GM12878 (cell line): Measurements from ENCODE around the gene TCP11. TPM values are rescaled to one million over a fixed set of nuclear protein-coding genes. Genes with fewer than 3 reads are reported as not detected.

Source experiments
- ATAC-seq: fragments of 200-7000 bp; cut with Tn5 transposase; 3 replicates; pipeline ENCODE4 v1.9.1; 2020; ENCODE audit warnings: mild to moderate bottlenecking, moderate library complexity
- BruUV-seq: library from RNA; stranded (reverse); fragments of 400-500 nt; replicated peaks from 2 replicates; lab custom pipeline; 2021; lab: Mats Ljungman, UMichigan
- CTCF ChIA-PET: fragments of 300-600 bp; sonication (Branson Sonifier 250); formaldehyde crosslinking; extraction: SDS; loops from one replicate; lab custom pipeline; 2021; ENCODE audit warnings: inconsistent platforms; lab: Yijun Ruan, JAX
- POLR2A ChIA-PET: fragments of 350-600 bp; formaldehyde crosslinking; extraction: SDS; loops from one replicate; lab custom pipeline; 2021; ENCODE audit warnings: inconsistent platforms; lab: Charles Lee
- RAD21 ChIA-PET: fragments of 300-600 bp; sonication (Branson Sonifier 250); formaldehyde crosslinking; loops from one replicate; lab custom pipeline; 2023; ENCODE audit warnings: antibody characterized with exemption; ENCODE audit not compliant: unreplicated experiment; lab: Charles Lee
- SMC1A ChIA-PET: fragments of 300-600 bp; sonication (Branson Sonifier 250); formaldehyde crosslinking; loops from one replicate; lab custom pipeline; 2023; ENCODE audit not compliant: unreplicated experiment, uncharacterized antibody; lab: Charles Lee
- DNase-seq: peaks from one replicate; pipeline ENCODE4 v3.0.0-alpha.2; 2011; ENCODE audit warnings: low read depth, low spot score
- FAIRE-seq: peaks from 3 replicates; lab custom pipeline; 2011; peaks lifted over from hg19 to GRCh38; lab: Jason Lieb, UNC
- H2AFZ ChIP-seq: 2 replicates; pipeline ENCODE4 v1.6.0; 2011; ENCODE audit warnings: low read depth, low read length, control low read depth; ENCODE audit not compliant: control insufficient read depth
- H3K27ac ChIP-seq: 2 replicates; pipeline ENCODE4 v1.5.1; 2011; ENCODE audit warnings: control low read depth; ENCODE audit not compliant: control insufficient read depth, insufficient read depth
- H3K27me3 ChIP-seq, 2 experiments: replicated peaks in 1 of 2; 2 replicates each; pipeline versions ENCODE4 v1.6.0 to v1.6.1; 2011; ENCODE audit warnings: low read length in 1 of 2; ENCODE audit not compliant: control insufficient read depth in 2 of 2, insufficient read depth in 2 of 2
- H3K36me3 ChIP-seq, 2 experiments: 2 replicates each; pipeline ENCODE4 v1.5.1; 2011; ENCODE audit warnings: low read length in 1 of 2; ENCODE audit not compliant: control insufficient read depth in 2 of 2, insufficient read depth in 2 of 2
- H3K4me1 ChIP-seq: 2 replicates; pipeline ENCODE4 v1.6.1; 2011; ENCODE audit warnings: mild to moderate bottlenecking, low read length, moderate library complexity, mixed read lengths; ENCODE audit not compliant: control insufficient read depth, insufficient read depth
- H3K4me2 ChIP-seq: 2 replicates; pipeline ENCODE4 v1.6.0; 2011; ENCODE audit warnings: control low read depth; ENCODE audit not compliant: control insufficient read depth, insufficient read depth
- H3K4me3 ChIP-seq: fragments of 200-600 bp; sonication (generic); 2 replicates; pipeline ENCODE4 v1.5.1; 2016
- H3K79me2 ChIP-seq: 2 replicates; pipeline ENCODE4 v1.6.0; 2011; ENCODE audit warnings: low read length; ENCODE audit not compliant: control insufficient read depth, insufficient read depth
- H3K9ac ChIP-seq: 2 replicates; pipeline ENCODE4 v1.8.0; 2011; ENCODE audit warnings: low read length, control low read depth, mixed read lengths; ENCODE audit not compliant: control insufficient read depth, insufficient read depth
- H3K9me3 ChIP-seq: replicated peaks from 3 replicates; pipeline ENCODE4 v1.5.1; 2011; ENCODE audit warnings: mild to moderate bottlenecking, low read length; ENCODE audit not compliant: control insufficient read depth, insufficient read depth
- H4K20me1 ChIP-seq: 2 replicates; pipeline ENCODE4 v1.6.0; 2011; ENCODE audit not compliant: control insufficient read depth, insufficient read depth
- CBX3 ChIP-seq: fragments of 200-600 bp; sonication (generic); IDR thresholded peaks from 2 replicates; pipeline ENCODE4 v1.6.1; 2016; ENCODE audit warnings: low read depth, borderline replicate concordance
- CHD4 ChIP-seq: fragments of 200-600 bp; sonication (generic); IDR thresholded peaks from 2 replicates; pipeline ENCODE4 v1.6.1; 2016; ENCODE audit warnings: mild to moderate bottlenecking
- CUX1 ChIP-seq: IDR thresholded peaks from 2 replicates; pipeline ENCODE4 v1.6.1; 2012; ENCODE audit warnings: improper control_type of control experiment, low read depth, low read length; ENCODE audit not compliant: insufficient replicate concordance
- E4F1 ChIP-seq: fragments of 450-650 bp; IDR thresholded peaks from 2 replicates; pipeline ENCODE4 v1.6.1; 2018; ENCODE audit warnings: borderline replicate concordance, mild to moderate bottlenecking; ENCODE audit not compliant: partially characterized antibody
- GATAD2B ChIP-seq: fragments of 450-650 bp; conservative IDR thresholded peaks from 2 replicates; pipeline ENCODE4 v1.6.1; 2017; ENCODE audit warnings: low read depth, mild to moderate bottlenecking, moderate library complexity
- IKZF2 ChIP-seq, 2 experiments: fragments of 450-650 bp; IDR thresholded peaks; 2 replicates each; pipeline ENCODE4 v1.6.1; 2017; ENCODE audit warnings: mild to moderate bottlenecking in 2 of 2, moderate library complexity in 2 of 2
- MEF2B ChIP-seq: fragments of 450-650 bp; IDR thresholded peaks from 2 replicates; pipeline ENCODE4 v1.6.1; 2018; ENCODE audit warnings: mild to moderate bottlenecking, moderate library complexity; ENCODE audit not compliant: partially characterized antibody, poor library complexity, severe bottlenecking
- PAX8 ChIP-seq: fragments of 450-650 bp; IDR thresholded peaks from 2 replicates; pipeline ENCODE4 v1.6.1; 2017; ENCODE audit warnings: mild to moderate bottlenecking, moderate library complexity
- RBBP5 ChIP-seq: fragments of 200-600 bp; sonication (generic); conservative IDR thresholded peaks from 2 replicates; pipeline ENCODE4 v1.6.1; 2016
- SREBF1 ChIP-seq: IDR thresholded peaks from 2 replicates; pipeline ENCODE4 v1.6.1; 2012; ENCODE audit warnings: mild to moderate bottlenecking, low read length
- TARDBP ChIP-seq: IDR thresholded peaks from 2 replicates; pipeline ENCODE4 v1.6.1; 2016; ENCODE audit warnings: borderline replicate concordance
- ZNF207 ChIP-seq: fragments of 450-650 bp; IDR thresholded peaks from 2 replicates; pipeline ENCODE4 v1.6.1; 2014; ENCODE audit warnings: antibody characterized with exemption, mild to moderate bottlenecking, borderline replicate concordance
- ZNF622 ChIP-seq: fragments of 450-650 bp; IDR thresholded peaks from 2 replicates; pipeline ENCODE4 v1.6.1; 2017; ENCODE audit warnings: mild to moderate bottlenecking, inconsistent platforms
- whole genome bisulfite sequencing: methylation state at CpG from one replicate; pipeline ENCODE4 v1.1.6; 2016; ENCODE audit warnings: low lambda C conversion rate; ENCODE audit not compliant: insufficient replicate concordance, insufficient coverage; ENCODE audit errors: missing lambda C conversion rate; 5-methylcytosine and 5-hydroxymethylcytosine counted together
- in situ Hi-C: fragments of 300-500 bp; cut with MboI; formaldehyde crosslinking; loops from 9 replicates; pipeline ENCODE4 v1.14.3; 2018; ENCODE audit warnings: mixed read lengths
- intact Hi-C: fragments of 100-400 bp; cut with micrococcal nuclease; formaldehyde crosslinking; loops from one replicate; pipeline ENCODE4 v1.14.2; 2022; ENCODE audit not compliant: unreplicated experiment
- polyA plus RNA-seq, 11 experiments: library from polyadenylated mRNA; depleted of rRNA in 4 of 11; unstranded in 6 of 11; stranded (reverse) in 5 of 11; fragments of >200 nt; fragmentation: Nextera tagmentation in 4 of 11; fragmentation: Illumina TruSeq in 1 of 11; extraction: Ambion mirVana in 4 of 11; extraction: Trizol in 1 of 11; gene quantifications; 1 replicate in 1 of 11; 2 replicates in 10 of 11; pipeline versions ENCODE4 v1.2.1 to v1.2.3, GENCODE V29; 2011 to 2016; ENCODE audit warnings: inconsistent platforms in 2 of 11, missing spikeins in 2 of 11, low read depth in 1 of 11
- total RNA-seq, 4 experiments: library from RNA; depleted of rRNA in 3 of 4; stranded (reverse); fragments of >200 nt in 3 of 4; fragmentation: Illumina TruSeq in 1 of 4; extraction: Trizol in 1 of 4; gene quantifications; 2 replicates each; pipeline versions ENCODE4 v1.2.1 to v1.2.3, GENCODE V29; 2013 to 2021
- TF ChIP-seq, protein P1 (sequence below): fragments of 450-650 bp; IDR thresholded peaks from 2 replicates; pipeline ENCODE4 v1.6.1; 2017; ENCODE audit warnings: mild to moderate bottlenecking
- TF ChIP-seq, protein P2 (sequence below): IDR thresholded peaks from 2 replicates; pipeline ENCODE4 v1.6.1; 2011; ENCODE audit warnings: mild to moderate bottlenecking, low read depth, low read length, moderate library complexity; ENCODE audit not compliant: insufficient replicate concordance

The TCP11 gene
- total and polyA plus RNA-seq, 10 of the 15 experiments (the other 5 are each of a cell fraction or from before 2014, with no cell fraction given), result not detected

DNA sequence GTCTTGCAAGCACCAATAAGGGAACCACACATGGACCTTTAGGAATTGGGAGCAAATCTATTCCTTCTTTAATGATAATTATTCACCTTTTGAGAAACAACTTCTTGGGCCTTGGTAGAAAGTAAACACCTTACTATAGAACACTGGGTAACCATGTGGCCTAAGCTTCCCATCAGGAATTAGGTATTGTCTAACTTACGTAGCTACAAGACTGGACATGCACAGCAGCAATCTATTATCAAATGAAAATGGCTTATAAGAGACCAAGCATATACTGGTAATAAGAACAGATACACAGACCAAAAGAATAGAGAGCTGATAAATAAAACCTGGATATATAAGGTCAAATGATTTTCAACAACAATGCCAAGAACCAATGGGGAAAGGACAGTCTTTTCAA, 16.8 kb downstream of the TCP11 start:
- ChIA-PET SMC1A (interaction anchor here (0.6 to 2.1 kb wide), 2 partner anchors 15 to 176 kb away, joined by 3 to 7 read pairs; no protein-coding TSS in a partner anchor), CTCF (interaction anchor here (1.1 to 1.6 kb wide), 2 partner anchors 15 to 116 kb away, joined by 3 to 6 read pairs; no protein-coding TSS in a partner anchor), POLR2A (no interaction called here), RAD21 (no interaction called here)
- no TSS peak for BruUV-seq
- no peak overlapping the region for H3K4me2 ChIP-seq
- intact Hi-C loops, result no loop called here
- FAIRE-seq, result no peak
- no peaks in the 10 kb centered on the region for H3K79me2 ChIP-seq
- in situ Hi-C loops, result no loop called here
- no peak overlapping the region for H3K4me3 ChIP-seq
- no peaks in the 10 kb centered on the region for H3K9me3 ChIP-seq
- no peaks in the 10 kb centered on the region for H3K4me1 ChIP-seq
- H3K27me3 ChIP-seq, result no peaks in the 10 kb centered on the region
- ATAC-seq, result no peak
- no peak overlapping the region for H3K9ac ChIP-seq
- no peak overlapping the region for H2AFZ ChIP-seq
- H3K27ac ChIP-seq, result no peak overlapping the region
- WGBS, result 62% methylated on average over 1 of the region's 1 CpG
- H3K36me3 ChIP-seq, result no peaks in the 10 kb centered on the region
- no peak for DNase-seq
- H4K20me1 ChIP-seq, result no peaks in the 10 kb centered on the region
- TF ChIP-seq IKZF2 (IDR thresholded peaks at IDR 0.05) (no peak), PAX8 (no peak), E4F1 (no peak), RBBP5 (no peak), MEF2B (no peak), ZNF622 (no peak), SREBF1 (no peak), CHD4 (no peak), GATAD2B (no peak), CBX3 (no peak), CUX1 (no peak), ZNF207 (no peak), TARDBP (no peak)
- TF ChIP-seq, protein P1, sequence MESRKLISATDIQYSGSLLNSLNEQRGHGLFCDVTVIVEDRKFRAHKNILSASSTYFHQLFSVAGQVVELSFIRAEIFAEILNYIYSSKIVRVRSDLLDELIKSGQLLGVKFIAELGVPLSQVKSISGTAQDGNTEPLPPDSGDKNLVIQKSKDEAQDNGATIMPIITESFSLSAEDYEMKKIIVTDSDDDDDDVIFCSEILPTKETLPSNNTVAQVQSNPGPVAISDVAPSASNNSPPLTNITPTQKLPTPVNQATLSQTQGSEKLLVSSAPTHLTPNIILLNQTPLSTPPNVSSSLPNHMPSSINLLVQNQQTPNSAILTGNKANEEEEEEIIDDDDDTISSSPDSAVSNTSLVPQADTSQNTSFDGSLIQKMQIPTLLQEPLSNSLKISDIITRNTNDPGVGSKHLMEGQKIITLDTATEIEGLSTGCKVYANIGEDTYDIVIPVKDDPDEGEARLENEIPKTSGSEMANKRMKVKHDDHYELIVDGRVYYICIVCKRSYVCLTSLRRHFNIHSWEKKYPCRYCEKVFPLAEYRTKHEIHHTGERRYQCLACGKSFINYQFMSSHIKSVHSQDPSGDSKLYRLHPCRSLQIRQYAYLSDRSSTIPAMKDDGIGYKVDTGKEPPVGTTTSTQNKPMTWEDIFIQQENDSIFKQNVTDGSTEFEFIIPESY, result no peak
- TF ChIP-seq, protein P2, sequence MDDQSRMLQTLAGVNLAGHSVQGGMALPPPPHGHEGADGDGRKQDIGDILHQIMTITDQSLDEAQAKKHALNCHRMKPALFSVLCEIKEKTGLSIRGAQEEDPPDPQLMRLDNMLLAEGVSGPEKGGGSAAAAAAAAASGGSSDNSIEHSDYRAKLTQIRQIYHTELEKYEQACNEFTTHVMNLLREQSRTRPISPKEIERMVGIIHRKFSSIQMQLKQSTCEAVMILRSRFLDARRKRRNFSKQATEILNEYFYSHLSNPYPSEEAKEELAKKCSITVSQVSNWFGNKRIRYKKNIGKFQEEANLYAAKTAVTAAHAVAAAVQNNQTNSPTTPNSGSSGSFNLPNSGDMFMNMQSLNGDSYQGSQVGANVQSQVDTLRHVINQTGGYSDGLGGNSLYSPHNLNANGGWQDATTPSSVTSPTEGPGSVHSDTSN, result no peak
